ENCODE results near the gene NEXMIF. TPM values are rescaled to one million over a fixed set of nuclear protein-coding genes. Genes with fewer than 3 reads are reported as not detected.

The NEXMIF gene
- total and polyA plus RNA-seq, 2 of the 8 experiments (the other 6 are each of a cell fraction or from before 2014, with no cell fraction given), result 0.18 to 0.73 TPM

GRCh38 chrX:74781507-74782034 lies 143.7 kb downstream of the NEXMIF start:
- H3K79me2 ChIP-seq (ENCODE audit: control insufficient read depth in 1 of 2, insufficient read depth in 2 of 2, low read length in 2 of 2), result no peaks in the 10 kb centered on the region
- FAIRE-seq (no peak), DNase-seq (ENCODE audit: low read depth in 1 of 2, low spot score in 2 of 2) (no peak)
- no peak overlapping the region for H4K91ac ChIP-seq (replicated peaks; ENCODE audit: insufficient read length, low read length)
- H3K23ac ChIP-seq (ENCODE audit: insufficient read length), result no peak overlapping the region
- H4K20me1 ChIP-seq (replicated peaks in 1 of 2; ENCODE audit: control insufficient read depth in 1 of 2, insufficient read depth in 2 of 2, low read length in 2 of 2), result no peaks in the 10 kb centered on the region
- no peaks in the 10 kb centered on the region for H3K79me1 ChIP-seq (ENCODE audit: low read depth, low read length)
- H3K36me3 ChIP-seq (ENCODE audit: control insufficient read depth in 2 of 4, insufficient read depth in 4 of 4, low read length in 3 of 4), result no peaks in the 10 kb centered on the region
- no peak overlapping the region for H2BK12ac ChIP-seq (ENCODE audit: low read depth, low read length)
- ChIA-PET POLR2A (ENCODE audit: partially characterized antibody) (no interaction called here), CTCF (ENCODE audit: partially characterized antibody) (no interaction called here)
- H4K8ac ChIP-seq (ENCODE audit: extremely low read depth, insufficient read depth, low read length), result no peak overlapping the region
- H2BK20ac ChIP-seq (ENCODE audit: low read length), result no peak overlapping the region
- H3K9me3 ChIP-seq (ENCODE audit: insufficient read depth in 2 of 2, low read depth in 1 of 2, low read length in 1 of 2), result no peaks in the 10 kb centered on the region
- H2AFZ ChIP-seq (ENCODE audit: low read length), result no peak overlapping the region
- no peak overlapping the region for H2BK15ac ChIP-seq (ENCODE audit: low read length)
- no peak overlapping the region for H3K56ac ChIP-seq (replicated peaks; ENCODE audit: insufficient read length, low read depth, low read length)
- no peak overlapping the region for H3K27ac ChIP-seq (ENCODE audit: low read depth, low read length)
- no peak overlapping the region for H2BK5ac ChIP-seq (ENCODE audit: low read depth, low read length)
- H3K18ac ChIP-seq (ENCODE audit: extremely low read depth, low read length), result no peak overlapping the region
- H3K4me1 ChIP-seq (replicated peaks in 1 of 4; ENCODE audit: control insufficient read depth in 3 of 4, insufficient read depth in 4 of 4, low read length in 3 of 4), result no peaks in the 10 kb centered on the region
- no peak overlapping the region for H3K4me3 ChIP-seq (ENCODE audit: extremely low read depth in 1 of 4, insufficient read depth in 2 of 4, low read depth in 3 of 4, low read length in 4 of 4)
- H3K4ac ChIP-seq (replicated peaks; ENCODE audit: insufficient read length, low read depth, low read length), result no peak overlapping the region
- H3K23me2 ChIP-seq (ENCODE audit: low read depth, low read length), result no peaks in the 10 kb centered on the region
- H3K9ac ChIP-seq (replicated peaks in 1 of 4; ENCODE audit: extremely low read depth in 1 of 4, low read depth in 3 of 4, low read length in 3 of 4), result no peak overlapping the region
- H3K14ac ChIP-seq (ENCODE audit: insufficient read length), result no peak overlapping the region
- no peak overlapping the region for H3K4me2 ChIP-seq (ENCODE audit: insufficient read depth in 1 of 2, low read depth in 2 of 2, low read length in 2 of 2)
- H2AK5ac ChIP-seq (ENCODE audit: low read depth, low read length), result no peak overlapping the region
- H4K5ac ChIP-seq (ENCODE audit: insufficient read length, low read depth, low read length), result no peak overlapping the region
- no peak overlapping the region for H2BK120ac ChIP-seq (replicated peaks; ENCODE audit: low read depth, low read length)
- no peaks in the 10 kb centered on the region for H3K27me3 ChIP-seq (replicated peaks in 1 of 4; ENCODE audit: control insufficient read depth in 3 of 4, extremely low read depth in 1 of 4, insufficient read depth in 3 of 4, low read length in 3 of 4)
- 100% methylated on average over 1 of the region's 1 CpG; no CpG with 5 or more reads in 1 of the 2 experiments for WGBS, 2 experiments (ENCODE audit: extremely low coverage in 1 of 2, insufficient coverage in 1 of 2, insufficient read length in 1 of 2, insufficient replicate concordance in 2 of 2, low coverage in 1 of 2, low lambda C conversion rate in 2 of 2, missing lambda C conversion rate in 1 of 2)
- TF ChIP-seq SRF (IDR thresholded peaks at IDR 0.05; ENCODE audit: low read depth, low read length), result no peak
- TF ChIP-seq TBP (IDR thresholded peaks at IDR 0.05; ENCODE audit: low read depth, low read length), result no peak
- no peak for TF ChIP-seq RFX5 (IDR thresholded peaks at IDR 0.05; ENCODE audit: borderline replicate concordance, low read depth, low read length)
- no peak for TF ChIP-seq POLR2A (IDR thresholded peaks at IDR 0.05; ENCODE audit: control extremely low read depth in 1 of 2, low read depth in 2 of 2, low read length in 2 of 2)
- no peak for TF ChIP-seq ATF2 (IDR thresholded peaks at IDR 0.05; ENCODE audit: low read length)
- TF ChIP-seq KDM1A (IDR thresholded peaks at IDR 0.05; ENCODE audit: borderline replicate concordance, low read length), result no peak
